Stimulated activated CD8-positive, alpha-beta memory T cell treated with anti-CD3 and anti-CD28 coated beads, Interleukin-2, amount 100 ng/mL, for 48 hours (primary cell): ENCODE data around the gene SELP.
A peak's percentile ranks its signal among the peaks of the same experiment; 100 is the strongest.

Source experiments
- DNase-seq, 2 donors: peaks; one replicate each; pipeline ENCODE4 v3.0.0-alpha.2; 2020; ENCODE audit warnings: low read depth in 2 of 2

SELP gene

DNA sequence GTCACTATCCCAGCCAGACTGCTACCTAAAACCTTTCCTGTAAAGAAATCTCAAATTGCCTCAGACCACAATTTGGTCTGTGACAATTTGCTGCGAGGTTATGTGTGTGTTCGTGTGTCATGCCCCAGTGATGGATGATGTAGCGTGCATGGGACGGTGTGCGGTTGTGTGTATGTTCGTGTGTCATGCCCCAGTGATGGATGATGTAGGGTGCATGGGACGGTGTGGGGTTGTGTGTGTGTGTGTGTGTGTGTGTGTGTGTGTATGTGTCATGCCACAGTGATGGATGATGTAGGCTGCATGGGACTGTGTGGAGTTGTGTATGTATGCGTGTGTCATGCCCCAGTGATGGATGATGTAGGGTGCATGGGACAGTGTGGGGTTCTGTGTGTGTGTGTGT lies 9.4 kb downstream of the SELP start:
- DNase-seq = no peak

DNA sequence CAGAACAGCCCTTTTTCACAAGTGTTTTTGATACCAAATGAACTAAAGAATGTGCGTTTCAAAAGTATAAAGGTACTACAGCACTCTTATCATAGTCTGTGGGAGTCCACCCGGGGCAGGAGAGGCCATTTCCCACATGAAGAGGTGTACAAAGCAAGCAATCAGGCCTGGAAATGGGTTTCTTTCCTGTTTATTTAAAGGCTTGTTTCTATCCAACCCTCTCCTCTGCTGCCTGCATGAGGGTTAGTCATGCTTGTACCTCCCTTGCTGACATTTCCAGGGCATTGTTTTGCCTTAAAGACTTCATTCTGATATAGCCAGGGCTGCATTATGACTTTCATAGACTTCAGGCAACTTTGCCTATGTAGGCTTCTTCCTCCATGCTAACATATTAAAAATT lies 11.6 kb downstream of the SELP start:
- DNase-seq = no peak

DNA sequence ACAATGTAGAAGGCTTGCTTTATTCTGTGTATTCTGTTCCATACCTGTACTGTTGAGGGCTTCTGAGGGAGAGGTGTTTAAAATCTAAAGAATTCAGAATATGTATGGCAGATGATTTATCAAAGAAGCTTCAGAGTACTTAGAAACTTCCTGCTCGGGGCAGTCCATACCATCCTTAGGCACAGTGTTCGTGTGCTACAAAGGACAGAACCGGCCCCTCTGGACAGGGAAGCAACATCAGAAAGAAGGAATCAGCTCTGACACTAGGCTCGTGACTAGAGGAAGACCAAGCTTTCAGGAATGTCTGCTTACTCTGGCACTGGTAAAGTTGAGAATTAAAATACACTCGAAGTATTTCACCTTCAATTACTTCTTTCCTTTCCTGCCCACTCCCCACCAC lies 14.1 kb downstream of the SELP start:
- DNase-seq = no peak

DNA sequence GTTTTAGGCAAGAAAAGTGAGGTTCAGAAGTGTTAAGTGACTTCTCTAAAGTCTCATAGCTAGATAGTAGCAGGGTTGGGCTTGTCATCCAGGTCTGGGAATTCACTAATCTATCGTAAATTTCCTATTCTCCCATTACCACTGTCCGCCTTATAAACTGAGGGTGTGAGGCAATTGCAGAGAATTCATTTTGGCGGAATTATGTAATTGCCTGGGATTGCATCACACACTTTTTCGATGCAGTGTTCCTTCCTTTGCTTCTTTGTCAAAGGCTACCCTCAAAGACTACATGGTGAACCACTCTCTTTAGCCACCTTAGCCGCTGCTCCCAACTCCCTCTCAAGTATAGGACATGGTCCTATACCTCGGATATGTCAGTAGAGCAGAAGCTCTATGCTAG lies 19.1 kb downstream of the SELP start:
- DNase-seq = no peak

DNA sequence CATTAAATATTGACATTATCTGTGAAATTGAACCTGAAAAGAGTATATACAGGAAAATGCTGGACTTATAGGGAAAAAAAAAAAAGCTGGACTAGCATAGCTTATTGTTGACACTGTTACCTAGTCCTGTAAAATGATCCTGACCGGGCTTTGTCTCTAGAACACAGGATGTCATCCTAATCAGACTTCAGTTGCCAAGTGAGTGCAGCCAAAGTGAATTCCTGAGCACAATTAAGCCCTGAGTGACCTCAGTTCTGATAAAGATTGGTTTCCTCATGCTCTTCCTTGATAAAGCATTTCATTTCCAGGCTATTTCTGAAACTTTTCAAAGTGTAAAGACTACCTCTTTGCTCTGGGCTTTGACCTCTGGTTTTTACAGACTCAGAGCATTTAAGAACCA lies 19.8 kb downstream of the SELP start:
- no peak for DNase-seq

DNA sequence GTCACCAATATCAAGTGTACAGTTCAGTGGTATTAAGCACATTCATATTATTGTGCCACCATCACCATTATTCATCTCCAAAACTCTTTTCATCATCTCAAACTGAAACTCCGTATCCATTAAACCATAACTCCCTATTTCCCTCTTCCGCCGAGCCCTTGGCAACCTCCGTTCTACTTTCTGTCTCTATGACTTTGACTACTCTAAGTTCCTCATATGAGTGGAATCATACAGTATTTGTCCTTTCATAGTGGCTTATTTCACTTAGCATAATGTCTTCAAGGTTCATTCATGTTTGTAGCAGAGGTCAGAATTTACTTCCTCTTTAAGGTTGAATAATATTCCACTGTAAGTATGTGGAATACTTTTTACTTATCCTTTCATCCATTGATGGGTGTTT lies 21.7 kb downstream of the SELP start:
- DNase-seq = no peak

DNA sequence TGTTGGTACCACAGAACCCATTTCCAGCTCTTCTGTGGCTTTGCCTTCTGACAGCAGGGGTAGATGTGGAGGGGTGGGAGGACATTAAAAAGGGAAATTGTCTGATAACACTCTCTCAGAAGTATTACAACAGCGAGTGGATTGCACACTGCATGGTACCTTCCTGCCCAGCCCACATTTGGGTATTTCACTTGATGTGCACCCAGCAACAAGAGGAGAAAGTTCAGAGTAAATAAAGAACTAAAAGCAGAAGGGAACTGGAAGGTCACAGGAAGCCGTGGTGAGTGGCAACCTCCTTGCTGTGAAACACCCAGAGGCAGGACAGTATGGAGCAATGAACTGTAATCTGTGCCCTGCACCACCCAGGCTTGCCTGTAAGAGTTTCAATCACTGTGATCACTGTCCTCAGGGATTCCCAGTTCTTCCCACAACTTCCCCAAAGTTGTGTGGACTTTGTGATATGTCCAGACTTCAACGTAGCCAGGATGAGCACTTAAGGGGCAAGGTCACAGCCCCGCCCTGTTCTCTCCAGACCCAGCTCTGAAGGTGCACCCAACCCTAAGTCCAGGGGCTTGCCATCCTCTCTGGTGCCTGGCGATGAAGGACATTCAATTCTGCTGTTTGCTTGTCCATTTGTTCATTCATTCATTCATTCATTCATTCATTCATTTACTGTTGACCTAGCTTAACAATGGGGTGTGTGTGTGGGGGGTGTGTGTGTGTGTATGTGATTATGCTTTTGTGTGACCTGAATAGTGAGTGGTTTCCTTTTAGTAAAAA lies 25.0 kb downstream of the SELP start:
- no peak for DNase-seq

DNA sequence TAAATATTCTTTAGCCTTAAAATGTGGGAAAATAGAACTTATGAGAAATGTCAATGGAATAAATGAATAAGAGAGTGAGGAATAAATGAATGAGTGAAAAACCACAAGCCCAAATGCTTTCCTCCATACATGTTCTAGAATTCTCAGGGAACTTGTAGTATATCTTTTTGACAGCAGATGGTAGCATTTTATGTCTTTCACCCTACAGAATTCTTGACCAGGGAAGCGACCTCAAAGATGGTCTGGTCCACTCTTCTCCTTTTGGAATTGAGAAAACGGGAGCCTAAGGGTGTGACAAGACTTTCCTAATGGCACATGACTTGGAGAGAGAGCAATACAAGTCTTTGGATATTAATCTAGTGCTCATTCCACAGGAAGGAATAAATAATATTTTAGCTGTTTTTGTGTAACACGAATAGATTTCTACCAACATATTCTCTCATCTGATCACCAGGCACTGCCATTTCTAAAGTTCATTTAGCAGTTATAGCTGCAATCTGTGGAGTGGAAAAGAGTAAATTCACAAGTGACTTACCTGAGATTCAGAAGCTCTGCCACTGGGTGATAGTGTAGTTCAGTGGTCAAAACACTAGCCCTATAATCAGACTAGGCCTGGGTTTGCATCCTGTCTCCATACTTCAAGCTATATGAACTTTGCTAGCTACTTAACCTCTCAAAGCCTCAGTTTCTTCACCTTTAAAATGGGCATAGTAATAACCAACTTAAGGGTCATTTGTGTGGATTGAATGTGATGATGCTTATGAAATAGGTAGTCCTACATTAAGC lies 28.6 kb downstream of the SELP start:
- no peak for DNase-seq

DNA sequence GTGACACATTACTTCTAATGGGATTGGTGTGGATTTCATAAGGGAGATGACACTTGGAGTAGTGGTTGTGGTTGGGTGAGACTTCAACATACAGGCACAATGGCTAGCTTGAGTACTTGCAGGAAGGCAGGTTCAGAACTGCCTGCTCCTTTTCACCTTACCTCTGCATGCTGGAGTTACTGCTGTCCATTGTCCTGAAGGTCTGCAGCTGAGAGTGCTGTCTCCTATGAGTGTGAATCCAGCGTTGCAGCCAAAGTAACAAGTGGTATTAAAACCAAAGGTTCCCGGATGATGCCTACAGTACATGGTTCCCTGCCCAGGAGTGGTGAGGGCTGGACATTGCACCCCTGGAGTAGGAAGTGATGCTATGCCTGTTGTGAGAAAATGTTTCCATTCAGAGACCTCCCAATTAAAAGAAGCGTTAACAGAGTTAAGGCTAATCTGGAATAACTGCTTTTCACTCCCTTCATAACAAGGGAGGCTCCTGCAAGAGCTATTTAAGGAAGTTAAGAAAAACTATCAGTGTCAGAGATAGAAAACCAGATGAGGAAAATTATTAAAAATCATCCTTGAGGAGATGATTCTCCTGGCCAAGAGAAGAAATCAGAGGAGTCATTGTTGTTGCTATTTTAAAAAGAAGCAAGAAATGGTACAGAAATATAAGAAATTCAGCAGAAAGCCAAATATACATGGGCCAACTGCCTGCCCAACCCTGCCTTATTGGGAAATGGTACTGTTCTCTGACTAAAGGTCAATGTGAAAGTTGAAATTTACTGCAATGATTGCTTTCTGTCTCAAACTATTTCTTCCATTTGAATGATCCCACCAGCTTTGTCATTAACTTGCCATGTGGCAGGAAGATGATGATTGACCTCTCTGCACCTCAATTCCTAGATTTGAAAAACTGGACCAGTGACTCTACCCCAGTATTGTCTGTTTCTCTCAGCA lies 33.9 kb downstream of the SELP start:
- DNase-seq = no peak

DNA sequence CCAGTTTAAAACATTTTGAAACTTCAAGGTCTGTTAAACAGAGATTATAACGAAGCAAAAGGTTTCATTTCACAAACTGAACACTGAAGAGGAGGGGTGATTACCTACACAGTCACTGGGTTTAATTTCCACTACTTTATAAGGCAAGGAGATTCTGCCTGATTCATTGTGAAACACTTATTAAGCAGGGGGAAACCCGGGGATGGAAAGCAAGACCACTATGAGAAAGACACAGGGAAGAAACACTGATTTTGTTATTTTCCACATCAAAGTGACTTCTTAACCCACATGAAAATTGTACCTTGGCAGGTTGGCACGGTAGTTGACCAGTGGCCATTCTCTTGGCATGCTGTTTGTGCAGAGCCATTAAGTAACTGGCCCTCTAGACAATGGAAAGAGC lies 35.5 kb downstream of the SELP start:
- no peak for DNase-seq

DNA sequence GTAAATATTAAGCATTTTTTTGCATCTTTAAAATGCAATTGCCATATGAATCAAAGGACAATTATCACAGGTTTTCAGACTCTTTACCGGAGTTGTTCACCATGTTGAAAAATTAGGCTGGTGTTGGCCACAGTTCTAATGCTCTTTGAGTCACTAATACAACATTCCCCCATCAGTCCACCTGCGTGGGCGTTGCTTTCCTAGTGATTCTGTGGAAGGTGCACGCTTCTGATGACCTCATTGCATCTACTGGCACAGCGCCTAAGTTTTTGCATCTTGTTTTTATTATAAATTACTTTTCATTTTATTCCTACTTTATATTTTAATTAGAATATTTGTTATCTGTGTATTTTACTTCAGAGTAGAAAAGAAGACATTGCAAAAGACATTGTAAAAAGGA lies 39.0 kb downstream of the SELP start:
- no peak for DNase-seq

DNA sequence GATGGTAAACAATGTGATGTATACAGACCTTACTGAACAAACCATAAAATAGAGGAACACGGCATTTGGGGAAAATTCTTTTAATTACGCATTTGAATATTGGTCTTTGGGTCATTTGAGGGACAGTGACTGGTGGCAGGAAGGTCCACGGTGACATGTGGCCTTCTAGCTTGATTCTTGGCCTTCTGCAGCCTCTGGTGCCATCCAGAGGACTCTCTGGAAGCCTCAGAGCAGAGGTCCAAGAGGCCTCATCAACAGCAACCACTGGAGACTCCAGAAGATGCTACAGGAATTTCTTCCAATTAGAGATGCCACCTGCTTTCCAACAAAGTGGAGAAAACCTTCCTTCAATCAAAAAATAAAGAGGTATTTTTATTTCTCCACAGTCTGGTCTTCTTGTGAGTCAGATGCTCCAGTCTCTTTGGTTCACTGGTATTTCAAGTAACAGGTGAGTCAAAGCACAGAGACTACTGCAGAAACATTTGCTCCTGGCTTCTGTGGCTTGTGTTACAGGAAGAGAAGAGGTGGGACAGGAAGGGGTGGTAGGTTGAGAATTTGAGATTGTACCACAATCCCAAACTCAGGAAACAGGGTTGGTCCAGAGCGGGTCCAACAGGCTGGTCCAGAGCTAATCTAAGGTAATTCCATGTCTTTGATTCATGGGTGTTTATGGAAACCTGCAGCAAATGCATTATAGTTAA lies 41.0 kb downstream of the SELP start:
- no peak for DNase-seq

DNA sequence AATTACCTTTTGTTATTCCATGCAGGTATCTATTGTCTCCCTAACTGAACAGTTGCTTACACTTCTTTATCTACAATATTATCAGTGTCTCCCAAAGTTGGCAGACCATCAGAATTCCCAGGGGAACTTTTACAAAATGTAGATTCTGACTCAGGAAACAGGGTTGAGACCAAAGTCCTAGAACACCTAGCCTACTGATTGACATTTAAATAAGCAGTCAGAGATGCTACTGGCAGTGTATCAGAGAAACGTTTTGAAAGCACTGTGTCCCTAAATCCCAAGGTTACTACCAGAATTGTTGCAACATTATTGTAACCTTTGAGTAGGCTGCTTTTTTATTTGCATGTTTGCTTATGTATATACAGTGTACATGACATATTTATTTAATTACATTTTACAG lies 41.8 kb downstream of the SELP start:
- DNase-seq = no peak

DNA sequence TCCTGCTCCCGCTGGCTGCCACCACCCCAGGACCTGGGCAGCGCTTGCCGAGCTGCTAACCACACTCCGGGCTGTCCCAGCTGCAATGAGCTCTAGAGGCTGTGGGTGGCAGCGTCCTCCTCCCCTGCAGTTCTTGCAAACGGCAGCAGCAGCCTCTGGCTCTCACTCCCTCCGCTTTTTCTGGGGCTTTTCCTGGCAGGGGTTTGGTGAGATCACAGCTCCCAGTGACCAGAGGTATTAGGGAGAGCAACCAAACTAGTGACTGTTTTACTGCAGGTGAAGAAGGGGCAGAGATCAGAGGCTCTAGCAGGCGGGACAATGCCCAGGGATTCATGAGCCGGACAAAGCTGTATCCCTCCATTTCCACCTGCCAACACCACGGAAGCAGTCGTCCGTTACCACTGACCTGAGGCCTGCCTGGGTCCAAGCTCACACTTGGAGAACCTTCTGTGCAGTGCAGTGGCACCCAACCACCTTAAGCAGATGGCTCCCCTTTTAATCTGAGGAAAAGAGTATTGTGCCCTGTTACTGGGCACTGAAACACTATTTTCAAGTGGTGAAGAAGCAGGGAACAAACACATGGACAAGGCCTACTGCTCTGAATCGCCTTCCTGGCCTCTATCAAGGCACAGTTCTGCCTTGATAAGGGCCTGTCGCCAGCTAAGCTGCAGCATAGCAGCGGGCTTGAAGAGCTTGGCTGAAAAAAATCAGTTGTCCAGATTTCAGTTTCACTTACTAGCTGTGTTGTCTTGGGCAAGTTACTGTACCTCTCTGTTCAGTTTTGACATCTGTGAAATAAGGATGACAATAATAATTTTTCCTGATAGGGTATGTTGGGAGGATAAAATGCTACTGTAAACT lies 43.3 kb downstream of the SELP start, which contains the start of gene F5:
TSS of gene F5 (minus strand) at position 87 of the 861 bp plus-strand sequence. CDS start 95 bp downstream, outside the sequence.
- DNase-seq = peak; percentile 66 to 72

DNA sequence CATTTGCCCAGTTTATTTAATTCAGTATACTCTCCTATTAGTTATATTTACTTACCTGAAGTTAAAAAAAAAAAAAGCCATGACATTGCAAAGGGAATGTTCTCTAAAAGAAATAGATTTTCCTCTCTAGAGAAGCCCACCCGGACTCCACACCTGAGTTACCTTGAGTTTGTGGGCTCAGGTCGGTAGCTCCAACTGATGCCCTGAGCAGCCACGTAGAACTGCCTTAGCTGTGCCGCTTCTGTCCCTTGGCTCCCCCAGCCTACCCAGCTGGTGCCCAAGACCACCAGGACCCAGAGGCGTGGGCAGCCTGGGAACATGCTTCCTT lies 43.9 kb downstream of the SELP start:
- no peak for DNase-seq

DNA sequence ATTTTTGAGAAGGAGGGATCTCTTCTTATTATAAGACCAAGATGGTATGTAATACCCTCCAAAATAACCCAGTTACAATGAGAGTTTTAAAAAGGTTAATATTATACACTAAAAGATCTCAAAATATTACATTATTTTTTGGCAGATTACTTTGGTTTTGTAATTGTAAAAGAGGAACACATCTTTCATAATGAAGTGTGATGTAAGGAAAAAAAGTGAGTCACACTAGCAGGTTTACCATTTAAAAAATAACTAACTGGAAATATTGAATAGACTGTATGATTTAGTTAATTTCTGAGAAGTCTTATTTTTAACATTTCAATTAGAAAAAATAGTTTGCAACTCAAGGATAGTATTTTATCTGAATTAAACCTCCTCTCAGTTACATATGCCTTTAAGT lies 44.7 kb downstream of the SELP start:
- DNase-seq = no peak

DNA sequence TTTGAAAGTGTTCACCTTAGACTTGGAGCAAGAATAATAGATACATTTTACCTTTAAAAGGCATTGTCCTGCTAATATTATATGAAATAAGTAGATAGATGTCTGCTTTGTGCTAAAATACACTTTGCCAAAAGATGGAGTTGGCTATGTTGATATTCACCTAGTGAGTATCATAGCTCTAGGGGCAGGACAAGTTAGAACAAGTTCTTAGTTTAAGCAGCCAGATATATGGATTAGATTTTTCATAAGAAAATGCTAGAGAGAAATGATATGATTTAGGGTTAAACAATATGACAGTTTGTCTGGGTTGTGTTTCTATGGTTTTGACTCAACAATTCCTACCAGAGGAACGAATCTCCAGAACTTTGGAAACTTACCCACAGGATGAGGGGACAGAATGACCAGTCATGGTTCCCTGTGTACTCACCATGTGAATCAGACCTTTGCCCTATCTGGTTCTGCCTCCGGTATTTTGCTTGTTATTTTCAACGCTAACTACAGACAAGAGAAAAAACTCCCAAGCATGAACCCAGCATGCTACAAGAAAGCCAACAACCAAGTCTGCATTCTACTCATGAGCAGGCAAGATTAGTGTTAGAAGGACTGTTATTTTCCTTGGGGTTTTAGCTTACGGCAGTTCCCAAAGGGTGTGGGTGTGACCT lies 45.3 kb downstream of the SELP start:
- no peak for DNase-seq

DNA sequence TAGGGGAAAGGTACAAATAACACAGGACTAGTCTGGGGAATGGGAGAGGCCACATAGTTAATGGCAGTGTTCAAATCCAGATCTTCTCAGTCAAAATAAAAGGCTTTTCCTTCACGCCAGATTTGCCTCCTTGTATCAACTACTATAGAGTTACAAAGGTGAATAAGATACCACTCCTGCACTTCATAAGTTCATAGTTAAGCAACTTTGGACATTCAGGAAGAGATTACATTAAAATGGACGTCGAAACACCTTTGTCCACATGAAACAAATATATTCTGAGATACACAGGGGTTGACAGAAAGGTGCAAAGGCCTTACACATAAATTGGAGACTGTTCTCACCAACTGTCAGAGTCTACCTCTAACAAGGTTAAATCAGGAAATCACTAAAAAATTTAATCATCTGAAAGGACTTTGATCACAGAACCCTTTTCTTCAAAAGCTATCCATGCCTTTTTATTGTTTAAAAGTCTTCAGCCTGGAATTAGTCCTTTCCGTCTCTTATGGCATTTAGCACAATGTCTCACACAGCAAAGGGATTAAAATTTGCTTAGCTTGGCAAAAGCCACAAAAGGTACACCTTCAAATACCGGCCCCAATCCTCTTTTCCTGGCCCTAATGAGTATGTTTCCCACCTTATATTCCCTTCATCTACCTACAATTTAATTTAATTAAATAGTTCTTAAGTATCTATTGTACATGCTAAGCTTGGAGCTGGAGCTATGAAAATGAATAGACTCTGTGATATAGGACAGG lies 51.8 kb downstream of the SELP start:
- DNase-seq = no peak

DNA sequence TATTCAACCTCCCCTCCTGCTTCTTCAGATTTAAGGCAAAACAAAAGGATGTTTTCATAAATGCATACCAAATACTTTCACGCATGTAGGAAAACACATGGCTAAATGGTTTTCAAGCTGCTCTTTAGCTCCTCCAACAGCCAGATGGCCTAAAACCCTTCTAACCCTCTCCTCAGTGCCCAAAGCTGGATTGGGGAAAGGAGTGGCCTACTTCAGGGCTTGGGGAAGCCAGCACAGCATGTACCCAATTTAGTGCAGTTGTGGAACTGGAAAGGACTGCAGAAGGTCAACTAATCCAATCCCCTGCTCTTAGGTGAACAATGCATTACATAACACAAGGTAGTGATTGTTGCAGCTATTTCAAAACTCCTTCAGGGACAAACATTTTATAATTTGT lies 53.0 kb downstream of the SELP start:
- no peak for DNase-seq
